Gastroesophageal sphincter (tissue), 3 donors: ENCODE measurements around the gene METTL2A.
"Not testable (repeated sequence)": the region's sequence is repeated elsewhere in the genome, so short reads cannot be mapped to it uniquely, and the experiment has no call there.

ENCODE experiments used
- CTCF ChIP-seq, 4 experiments: fragments of 200-600 bp in 2 of 4; fragments of 450-650 bp in 2 of 4; sonication (generic) in 1 of 4; IDR thresholded peaks; one replicate each; pipeline ENCODE4 v1.5.1; 2017 to 2019; ENCODE audit warnings: antibody characterized with exemption in 4 of 4, mild to moderate bottlenecking in 2 of 4, moderate library complexity in 2 of 4
- EP300 ChIP-seq: sonication (generic); formaldehyde crosslinking; IDR thresholded peaks from one replicate; pipeline ENCODE4 v1.6.1; 2017; ENCODE audit warnings: antibody characterized with exemption, mild to moderate bottlenecking

GRCh38 chr17:62496344-62496743 is 72.6 kb downstream of the METTL2A start:
- not testable (repeated sequence) for TF ChIP-seq CTCF (IDR thresholded peaks at IDR 0.05); EP300
